Measurements from ENCODE around the gene PRKCB.

PRKCB gene

DNA sequence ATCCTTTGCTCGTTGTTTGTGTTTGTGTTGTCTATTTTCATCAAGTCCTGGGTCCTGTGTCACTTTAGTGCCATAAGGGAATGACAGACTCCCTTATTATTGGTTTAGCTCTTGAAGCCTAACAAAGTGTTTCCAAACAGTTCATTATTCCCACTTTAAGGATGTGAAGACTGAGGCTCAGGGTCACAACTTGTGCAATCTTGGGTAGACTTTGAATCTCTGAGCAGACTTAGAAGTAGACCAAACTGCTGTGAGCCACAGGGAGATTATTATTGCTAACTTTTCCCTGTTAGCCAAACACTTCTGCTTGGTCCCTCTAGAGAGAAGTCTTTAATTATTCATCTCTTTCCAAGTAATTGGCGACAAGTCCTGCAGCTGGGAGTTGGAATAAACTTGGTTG is 31.8 kb downstream of the PRKCB start:
- DNase-seq = no peak

DNA sequence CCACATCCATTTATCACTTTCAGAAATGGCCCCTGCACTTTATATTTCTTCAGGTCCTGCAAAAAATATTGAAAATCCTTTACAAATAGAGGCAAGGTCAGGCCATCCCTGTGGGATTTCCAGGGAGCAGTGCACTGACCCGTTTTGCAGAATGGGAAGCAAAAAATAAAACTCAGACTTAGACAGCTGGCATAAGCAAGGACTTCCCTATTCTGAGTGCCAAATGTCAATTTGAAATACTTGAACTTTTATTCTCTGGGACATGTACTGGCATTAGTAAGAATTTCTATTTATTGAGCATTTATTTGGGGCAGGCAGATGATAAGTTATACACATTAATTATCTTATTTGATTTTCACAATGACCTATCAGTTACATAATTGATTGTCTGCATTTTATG is 32.4 kb downstream of the PRKCB start:
- DNase-seq = no peak

DNA sequence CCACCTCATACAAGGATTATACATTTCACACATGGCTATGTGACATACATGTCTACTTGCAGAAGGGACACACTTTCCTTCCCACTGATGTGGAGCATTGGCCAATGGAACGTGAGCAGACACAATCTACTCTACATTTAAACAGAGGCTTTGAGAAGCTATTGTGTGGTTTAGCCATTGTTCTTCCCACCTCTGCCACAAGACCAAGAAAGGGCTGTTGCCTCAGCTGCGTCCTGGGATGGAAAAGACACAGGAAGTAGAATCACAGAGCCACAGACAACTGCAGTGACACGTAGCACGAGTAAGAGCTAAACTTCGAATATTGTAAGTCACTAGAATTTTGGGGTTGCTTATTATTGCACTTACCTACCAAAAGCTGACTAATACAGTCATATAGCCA is 33.3 kb downstream of the PRKCB start:
- no peak for DNase-seq

DNA sequence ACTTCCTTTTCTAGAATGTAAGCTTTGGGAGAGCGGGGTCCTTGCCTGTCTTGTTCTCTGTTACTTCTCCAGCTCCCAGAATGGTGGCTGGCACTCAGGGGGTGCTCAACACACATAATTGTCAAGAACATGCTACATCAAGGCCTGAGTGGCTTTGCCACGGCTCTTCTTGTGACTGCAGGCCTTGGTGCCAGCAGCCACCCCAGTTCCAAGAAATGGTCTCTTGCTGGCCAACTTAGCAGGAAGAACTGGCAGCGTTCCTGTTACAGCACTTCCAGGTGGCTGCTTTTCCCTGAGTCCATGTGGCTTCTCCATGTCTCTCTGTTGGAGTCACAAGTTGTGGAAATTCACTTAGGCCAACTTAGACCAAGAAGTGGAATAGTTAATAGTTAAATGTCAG is 36.1 kb downstream of the PRKCB start:
- DNase-seq = no peak

DNA sequence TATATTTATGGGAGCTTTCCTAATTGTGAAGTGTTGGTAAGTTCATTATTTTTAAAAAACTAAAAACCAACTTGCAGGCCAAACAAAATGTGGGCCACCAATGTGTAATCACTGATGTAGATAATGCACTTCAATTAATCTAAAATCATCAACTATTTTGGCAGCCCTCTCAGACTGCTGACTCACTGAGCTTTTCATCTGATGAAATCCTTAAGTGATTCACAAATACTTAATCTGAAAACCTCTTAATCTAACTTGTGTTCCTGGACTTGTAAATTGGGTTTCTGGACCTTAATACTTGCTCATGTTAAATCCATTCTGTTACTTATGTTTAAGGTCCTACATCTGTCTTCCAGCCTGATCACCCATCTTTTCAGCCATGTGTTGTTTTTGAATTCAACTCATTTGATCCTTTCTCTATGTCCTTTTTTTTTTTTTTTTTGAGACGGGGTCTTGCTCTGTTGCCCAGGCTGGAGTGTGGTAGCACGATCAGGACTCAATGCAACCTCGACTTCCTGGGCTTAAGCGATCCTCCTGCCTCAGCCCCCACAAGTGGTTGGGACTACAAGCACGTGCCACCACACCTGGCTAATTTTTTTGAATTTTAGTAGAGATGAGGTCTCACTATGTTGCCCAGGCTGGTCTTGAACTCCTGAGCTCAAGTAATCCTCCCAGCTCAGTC is 39.0 kb downstream of the PRKCB start:
- no peak for DNase-seq

DNA sequence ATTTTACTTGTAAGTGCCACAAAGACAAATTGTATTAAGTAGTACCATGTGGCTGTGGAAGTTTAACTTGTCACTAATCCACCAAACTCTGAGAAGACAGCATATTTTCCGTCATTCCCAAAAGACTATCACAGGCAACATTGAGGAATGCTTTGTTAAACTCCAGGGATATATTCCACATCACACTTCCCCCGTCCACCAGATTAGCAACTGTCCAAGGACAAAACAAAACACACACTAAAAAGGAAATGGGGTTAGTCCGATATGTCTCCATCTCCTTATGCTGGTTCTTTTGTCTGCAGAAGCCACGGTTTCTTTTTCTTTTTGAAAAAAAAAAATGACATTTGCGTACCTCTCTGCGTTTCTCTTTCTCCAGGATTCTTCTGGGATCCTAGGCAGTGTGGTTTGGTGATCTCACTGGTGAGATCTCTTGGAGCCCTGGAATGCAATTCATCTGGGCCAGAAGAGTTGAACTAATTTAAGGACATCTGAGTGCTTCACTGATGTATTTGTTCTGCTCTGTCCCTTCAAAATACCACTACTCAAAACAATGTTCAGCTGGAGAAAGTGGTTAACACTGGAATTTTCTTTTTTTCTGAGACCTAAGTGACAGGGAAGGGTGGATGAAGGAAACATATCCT is 40.6 kb downstream of the PRKCB start:
- DNase-seq = no peak

DNA sequence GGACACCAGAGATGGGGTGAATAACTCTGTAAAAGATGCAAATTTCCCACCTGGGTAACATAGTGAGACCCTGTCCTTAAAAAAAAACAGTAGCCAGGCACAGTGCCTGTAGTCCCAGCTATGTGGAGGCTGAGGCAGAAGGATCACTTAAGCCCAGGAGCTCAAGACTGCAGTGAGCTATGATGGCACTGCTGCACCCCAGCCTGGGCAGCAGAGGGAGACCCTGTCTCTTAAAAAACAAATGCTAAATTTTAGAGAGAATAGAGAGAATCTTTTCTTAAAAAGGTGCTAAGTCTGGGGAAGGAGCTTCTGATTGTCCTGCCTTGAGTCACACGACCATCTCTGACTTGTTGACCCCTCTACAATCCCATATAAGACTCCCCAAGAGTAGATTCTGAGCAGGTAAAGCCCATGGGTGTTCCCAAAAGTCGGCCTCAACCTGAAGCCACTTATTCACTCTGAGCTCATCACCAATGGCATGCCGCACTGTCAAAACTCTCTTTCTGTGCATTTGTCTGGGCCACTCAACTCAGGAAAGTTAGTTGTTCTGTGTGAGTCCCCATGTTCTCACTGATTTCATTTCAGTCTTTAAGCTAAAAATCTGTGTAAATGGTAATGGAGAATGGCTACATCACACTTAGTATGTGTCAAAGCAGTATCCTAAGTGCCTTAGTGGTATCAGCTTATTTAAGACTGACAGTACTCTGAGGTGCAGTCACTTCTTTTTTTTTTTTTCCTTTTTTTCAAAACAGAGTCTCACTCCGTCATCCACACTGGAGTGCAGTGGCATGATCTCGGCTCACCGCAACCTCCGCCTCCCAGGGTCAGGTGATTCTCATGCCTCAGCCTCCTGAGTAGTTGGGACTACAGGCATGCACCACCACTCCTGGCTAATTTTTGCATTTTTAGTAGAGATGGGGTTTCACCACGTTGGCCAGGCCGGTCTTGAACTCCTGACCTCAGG is 41.6 kb downstream of the PRKCB start:
- no peak for DNase-seq

DNA sequence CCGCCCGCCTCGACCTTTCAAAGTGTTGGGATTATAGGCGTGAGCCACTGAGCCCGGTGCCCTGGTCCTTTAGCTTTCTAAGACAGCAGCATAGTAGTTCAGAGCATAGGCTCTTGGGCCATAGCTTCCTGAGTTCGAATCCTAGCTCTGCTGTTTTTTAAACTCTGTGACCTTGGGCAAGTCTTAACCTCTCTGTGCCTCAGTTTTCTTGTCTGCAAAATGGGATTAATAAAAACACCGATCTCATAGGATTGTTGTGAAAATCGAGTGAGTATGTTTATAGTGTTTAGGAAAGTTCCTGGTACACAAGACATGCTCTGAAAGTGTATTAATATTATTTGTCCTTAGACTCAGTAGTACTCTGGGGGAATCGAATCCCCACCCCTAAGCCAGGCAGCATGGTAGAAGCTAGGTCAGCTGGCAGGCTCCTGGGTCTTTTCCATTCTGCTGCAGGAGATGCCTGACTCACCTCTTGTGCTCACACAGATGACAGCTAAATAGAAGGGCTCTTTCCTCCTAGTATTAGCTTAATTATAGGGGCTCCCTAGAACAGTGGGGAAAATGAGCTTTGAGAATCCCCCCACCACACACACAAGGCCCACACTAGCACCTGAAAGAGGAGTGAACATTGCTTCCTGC is 44.1 kb downstream of the PRKCB start:
- DNase-seq = no peak

DNA sequence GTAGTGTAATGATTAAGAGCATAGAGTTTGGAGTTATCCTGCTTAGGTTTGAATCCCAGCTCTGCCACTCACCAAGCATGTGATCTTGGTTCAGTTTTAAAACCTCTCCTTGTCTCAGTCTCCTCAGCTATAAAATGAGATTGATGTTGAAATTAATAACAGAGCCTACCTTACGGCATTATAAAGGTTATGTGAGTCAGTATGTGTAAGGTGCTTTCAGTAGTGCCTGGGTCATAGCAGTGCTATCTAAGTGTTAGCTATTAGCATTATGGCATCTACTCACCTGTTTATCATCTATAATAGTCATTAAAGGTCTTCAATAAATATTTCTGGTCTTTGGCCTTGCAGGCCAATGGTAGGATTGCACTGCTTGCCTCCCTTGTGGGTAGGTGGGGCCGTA is 53.4 kb downstream of the PRKCB start:
- DNase-seq = no peak

DNA sequence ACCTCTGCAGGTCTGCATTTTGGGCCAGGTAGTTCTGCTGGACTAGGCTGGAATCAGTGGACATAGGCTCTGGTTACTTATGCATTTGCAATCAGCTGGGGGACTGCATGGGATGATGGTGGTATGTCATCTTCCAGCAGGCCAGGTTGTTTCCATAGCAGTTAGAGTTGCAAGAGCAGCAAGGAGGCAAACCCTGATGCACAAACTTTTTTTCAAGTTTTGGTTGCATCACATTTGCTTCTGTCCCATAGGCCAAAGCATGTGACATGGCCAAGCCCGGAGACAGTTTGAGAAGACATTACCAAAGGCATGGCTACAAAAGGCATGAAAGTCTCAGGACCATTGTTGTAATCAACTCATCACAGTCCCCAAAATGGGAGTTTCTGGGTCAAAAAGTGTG is 58.2 kb downstream of the PRKCB start:
- no peak for DNase-seq

DNA sequence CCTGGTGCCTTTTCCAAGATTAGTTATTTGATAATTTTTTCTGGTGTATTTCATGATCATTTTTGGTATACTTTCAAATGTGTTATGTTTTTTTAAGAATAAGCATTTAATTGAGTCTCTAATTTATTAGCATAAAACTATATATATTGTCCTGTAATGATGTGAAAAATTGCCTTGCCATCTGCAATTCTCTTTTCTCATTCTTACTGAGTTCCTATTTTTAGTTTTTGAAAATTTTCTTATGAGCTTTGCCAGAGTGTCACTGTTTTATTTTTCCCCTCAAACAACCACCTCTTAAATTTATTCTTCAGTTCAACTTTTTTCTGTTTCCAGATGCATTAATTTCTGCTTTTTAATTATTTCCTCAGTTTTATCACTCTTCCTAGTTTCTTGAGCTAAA is 59.3 kb downstream of the PRKCB start:
- no peak for DNase-seq

DNA sequence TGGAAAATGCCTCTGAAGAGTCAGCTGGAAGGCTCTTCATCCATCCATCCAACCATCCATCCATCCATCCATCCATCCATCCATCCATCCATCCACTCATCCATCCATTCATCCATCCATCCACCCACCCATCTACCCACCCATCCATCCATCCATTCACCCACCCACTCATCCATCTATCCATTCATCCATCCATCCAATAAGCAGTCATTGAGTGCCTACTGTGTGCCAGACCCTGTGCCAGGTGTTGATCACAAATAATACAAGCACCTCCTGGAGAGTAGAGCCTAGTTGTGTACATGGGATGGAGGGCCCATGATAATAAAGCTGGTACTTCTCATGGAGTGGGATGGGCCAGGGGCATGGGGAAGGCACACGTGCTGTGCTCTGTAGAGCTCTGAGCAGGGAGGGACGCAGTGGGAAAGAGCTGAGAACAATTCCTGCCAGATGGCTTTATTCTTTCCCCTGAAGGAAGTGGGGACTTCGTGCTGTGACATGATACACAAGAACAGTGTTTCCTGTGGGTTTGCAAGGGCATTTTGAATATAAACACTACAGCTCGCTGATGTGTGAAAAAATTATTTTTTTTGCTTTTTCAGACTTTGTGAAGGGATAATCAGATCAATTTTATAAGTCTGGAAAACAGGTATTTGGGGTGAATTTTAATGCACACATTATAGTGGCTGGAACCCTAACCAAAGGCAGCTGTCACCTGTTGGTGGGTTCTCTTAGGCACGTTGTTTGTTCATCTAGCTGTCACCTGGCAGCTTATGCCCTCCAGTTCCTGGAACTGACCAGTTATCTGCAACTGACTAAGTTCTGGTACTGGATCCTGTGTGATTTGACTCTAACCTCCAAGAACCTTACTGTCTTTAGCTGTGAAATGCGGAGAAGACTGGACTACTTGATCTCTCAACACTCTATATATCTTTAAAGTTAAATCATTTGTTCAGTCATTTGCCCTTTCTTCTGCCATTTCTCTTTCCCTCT is 61.3 kb downstream of the PRKCB start:
- DNase-seq = no peak

DNA sequence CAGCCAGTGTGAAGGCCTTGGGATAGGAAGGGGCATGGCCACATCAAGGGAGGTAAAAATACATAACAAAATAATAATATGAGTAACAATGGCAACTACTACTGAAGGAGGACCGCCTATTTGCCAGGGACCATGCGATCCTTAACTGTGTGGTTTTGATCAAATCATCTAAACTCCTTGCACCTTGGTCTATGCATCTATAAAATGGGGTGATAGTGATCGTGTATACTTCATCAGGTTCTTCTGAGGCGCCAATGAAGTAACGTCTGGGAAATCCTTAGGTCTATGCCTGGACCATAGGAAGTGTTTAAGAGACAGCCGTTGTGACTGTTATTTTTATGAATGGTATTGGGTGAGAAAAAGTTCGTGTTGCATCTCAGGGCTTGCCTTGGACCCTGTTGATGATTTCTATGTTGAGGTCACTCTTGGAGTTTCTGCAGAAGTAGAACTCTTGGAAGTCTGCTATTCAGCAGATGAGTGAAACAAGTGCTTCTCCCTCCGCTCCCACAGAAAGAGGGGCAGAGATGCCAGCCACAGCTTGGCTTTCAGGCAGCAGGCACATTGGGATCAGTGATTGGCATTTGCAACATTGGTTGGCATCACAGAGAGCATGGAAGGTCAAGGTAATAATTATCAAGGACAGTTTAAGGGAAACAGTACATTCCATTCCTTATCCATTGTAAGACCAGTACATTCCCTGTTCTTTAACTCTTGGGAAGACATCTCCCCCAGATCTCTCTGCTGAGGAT is 63.1 kb downstream of the PRKCB start:
- no peak for DNase-seq

DNA sequence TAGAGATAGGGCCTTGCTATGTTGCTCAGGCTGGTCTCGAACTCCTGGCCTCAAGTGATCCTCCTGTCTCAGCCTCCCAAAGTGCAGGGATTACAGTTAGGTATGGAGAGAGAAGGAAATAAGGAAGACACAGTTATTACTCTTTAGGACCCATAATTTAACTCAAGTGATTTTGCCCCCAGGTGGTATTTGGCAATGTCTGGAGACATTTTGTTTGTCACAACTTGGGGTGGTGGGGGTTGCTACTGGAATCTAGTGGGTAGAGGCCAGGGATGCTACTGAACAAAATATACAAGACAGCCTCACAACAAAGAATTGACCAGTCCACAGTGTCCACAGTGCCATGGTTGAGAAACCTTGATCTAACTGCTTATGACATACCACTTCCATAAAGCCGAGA is 64.1 kb downstream of the PRKCB start:
- DNase-seq = no peak

DNA sequence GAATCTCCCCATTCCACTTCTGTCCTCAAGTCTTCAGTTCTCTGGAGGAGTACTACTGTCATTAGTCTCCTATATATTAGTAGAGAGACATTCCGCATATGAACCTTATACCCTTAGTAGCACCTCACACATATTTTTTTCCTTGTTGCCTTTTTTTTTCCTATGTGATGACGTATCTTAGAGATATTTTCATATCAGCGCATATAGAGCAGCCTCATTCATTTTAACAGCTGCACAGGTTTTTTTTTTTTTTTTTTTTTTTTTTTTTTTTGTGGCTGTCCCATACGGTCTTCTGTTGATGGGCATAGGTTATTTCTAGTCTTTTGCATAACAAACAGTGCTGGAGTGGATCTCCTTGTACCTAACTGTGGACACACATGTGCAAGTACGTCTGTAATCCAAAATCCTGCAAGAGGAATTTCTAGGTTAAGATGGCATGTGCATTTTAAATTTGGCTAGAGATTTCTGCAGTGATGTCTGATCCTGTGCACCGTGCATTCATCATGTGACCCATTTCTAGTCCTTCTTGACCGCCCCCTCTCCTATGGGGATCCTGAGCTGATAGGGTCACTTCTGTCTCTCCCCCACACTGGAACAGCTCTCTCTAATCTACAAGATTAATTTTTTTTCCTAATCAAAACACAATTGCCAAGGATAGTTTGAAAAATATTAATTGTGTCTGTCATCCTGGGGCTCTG is 64.8 kb downstream of the PRKCB start:
- DNase-seq = no peak

DNA sequence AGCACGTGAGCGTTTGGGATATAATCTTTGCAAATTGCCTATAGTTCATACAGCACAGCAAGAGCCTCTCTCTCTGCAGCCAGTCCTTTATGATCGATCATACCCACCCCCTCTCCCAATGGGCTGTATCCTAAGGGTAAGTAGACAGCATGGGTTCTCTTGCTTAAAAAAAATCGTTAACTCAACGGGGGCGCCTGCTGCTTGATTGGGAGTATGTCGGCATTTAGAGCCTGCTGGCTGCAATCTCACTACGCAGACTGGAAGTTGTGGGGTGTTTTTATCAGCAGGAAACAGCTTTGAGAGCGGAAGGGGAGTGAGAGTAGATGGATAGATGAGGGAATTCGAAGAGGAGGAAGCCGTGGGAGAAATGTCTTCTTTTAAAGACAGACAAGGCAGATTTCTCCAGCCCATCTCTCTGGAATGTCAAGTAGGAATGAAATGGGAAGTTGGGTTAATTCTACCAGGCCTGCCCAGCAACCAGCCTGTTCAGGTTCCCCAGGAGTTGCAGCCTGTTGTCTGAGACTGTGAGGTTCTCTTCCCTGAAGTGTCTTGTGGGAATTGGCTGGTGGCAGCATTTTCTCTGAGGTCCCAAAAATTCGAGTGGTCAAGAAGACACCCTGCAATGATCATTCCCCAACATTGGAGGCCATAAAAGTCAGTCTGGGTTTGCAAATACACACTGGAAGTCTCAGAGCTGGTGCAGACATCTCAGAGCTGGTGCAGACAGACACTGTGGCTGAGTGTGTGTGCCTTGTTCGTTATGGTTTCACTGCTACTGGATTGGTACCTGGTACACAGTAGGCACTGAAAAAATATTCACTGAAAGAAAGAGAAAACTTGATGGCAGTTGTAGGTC is 65.6 kb downstream of the PRKCB start:
- no peak for DNase-seq

DNA sequence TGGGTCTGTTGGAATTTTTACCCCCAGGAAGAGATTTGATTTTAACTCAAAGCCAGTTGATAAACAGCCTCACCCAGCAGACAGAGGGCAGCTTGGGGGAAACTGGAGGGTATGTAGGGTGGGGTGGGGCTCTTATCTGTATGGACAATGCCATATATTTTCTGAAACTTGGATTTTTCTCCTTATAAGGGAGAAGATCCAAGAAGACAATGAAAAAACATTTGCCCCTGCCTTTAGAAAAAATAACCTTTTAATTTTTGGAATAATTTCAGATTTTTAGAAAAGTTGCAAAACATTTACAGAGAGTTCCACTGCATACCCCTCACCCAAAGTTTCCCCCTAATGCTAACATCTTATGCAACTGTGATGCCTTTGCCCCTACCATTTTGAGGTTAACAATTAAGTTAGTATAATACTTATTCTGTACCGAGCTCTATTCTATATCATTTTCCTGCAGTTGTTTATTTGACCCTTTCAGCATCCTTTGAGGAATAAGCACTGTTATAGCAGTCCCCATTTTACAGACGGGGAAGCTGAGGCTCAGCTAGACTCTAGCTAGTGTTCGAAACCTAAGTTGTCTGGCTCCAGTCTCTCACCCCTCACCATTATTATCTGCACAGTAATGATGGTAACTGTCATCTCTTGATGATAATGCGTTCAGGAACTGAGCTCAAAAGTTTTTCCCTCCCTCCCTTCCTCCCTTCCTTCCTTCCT is 66.4 kb downstream of the PRKCB start:
- no peak for DNase-seq

DNA sequence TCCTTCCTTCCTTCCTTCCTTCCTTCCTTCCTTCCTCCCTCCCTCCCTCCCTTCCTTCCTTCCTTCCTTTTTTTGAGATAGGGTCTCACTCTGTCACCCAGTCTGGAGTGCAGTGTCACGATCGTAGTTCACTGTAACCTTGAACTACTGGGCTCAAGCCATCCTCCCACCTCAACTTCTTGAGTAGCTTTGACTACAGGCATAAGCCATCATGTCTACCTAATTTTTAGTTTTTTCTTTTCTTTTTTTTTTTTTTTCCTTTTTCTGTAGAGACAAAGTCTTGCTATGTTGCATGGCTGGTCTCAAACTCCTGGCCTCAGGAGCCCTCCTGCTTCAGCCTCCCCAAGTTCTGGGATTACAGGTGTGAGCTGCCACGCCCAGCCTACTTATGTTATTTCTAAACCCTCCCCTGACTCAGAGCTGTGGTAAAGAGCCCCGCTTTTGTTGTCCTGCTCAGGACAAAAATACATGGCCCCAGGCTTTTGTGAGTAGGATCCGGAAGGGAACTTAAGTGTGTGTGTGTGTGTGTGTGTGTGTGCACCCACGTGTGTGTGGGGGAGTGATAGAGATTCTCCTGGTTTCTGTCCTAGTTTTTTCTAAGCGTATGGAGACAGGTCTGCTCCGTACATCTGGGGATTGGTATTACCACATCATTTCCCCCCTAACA is 67.1 kb downstream of the PRKCB start:
- DNase-seq = no peak

Data from left hindlimb (tissue), 1 donor.